Sciatic nerve (tissue), 2 donors: ENCODE data around the gene TAF3. TPM values are rescaled to one million over a fixed set of nuclear protein-coding genes. Genes with fewer than 3 reads are reported as not detected.

ENCODE experiments used
- ATAC-seq: fragments of 200-7000 bp; cut with Tn5 transposase; one replicate; pipeline ENCODE4 v1.9.1; 2020; ENCODE audit warnings: mild to moderate bottlenecking, moderate library complexity
- DNase-seq: peaks from one replicate; pipeline ENCODE4 v3.0.0-alpha.2; 2020; ENCODE audit warnings: low spot score
- intact Hi-C: fragments of 100-400 bp; cut with DNase I; formaldehyde crosslinking; loops from one replicate; pipeline ENCODE4 v1.14.2; 2022
- total RNA-seq: library from RNA; stranded (reverse); fragmentation: NEBNext Ultra II Directional; extraction: Animal tissue kit (Norgen Biotek cat#: 25700); gene quantifications from one replicate; pipeline ENCODE4 v1.2.1, GENCODE V29; 2021
- donor health status: DM: no; HTN: no; CAD: no.
- donor health status: DM: no; HTN: no; CAD: no.

The TAF3 gene
- total RNA-seq, 1 donor from 2014 or later: 13.7 TPM

DNA sequence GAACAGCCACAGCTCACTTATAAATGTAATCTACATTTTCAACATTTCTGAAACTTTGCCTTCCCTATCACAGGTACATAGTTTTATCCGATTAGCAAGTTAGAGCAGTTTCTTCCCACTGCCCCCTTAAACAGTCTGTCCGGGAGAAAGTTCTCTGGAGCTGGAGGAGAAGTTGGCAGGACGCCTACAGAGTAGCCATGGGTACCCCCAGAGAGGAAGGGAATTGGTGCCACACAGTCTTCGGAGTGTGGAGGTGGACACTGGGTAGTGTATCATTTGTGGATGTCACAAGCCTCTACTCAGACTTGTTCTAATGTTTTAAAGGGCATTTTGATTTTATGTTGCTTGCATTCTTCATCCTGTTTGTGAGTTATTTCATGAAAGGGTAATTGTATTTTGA lies 39.0 kb downstream of the TAF3 start:
- intact Hi-C loops: no loop called here
- no peak for ATAC-seq
- no peak for DNase-seq

DNA sequence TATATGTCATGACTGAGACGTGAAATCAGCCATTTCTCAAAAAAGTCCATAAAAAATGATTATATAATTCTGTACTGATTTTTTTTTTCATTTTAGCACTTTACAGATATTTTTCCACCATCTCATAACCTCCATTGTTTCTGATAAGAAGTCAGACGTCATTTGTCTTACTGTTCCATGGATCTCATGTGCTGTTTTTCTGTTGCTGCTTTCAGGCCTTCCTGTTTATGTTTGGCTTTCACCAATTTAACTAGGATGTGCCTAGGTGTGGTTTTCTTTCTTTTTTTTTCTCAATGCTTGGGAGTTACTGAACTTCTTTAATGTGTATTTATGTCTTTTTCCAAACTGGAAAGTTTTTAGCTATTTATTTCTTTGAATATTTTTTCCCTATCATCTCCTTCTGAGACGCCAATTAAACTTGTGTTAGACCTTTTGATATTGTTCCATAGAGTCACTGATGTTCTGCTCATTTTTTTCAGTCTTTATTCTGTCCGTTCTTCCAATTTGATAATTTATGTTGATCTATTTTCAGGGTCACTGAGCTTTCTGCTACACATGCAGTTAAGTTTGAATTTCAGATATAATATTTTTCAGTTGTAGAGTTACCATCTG lies 43.3 kb downstream of the TAF3 start:
- ATAC-seq: no peak
- DNase-seq: no peak
- intact Hi-C loops: no loop called here

DNA sequence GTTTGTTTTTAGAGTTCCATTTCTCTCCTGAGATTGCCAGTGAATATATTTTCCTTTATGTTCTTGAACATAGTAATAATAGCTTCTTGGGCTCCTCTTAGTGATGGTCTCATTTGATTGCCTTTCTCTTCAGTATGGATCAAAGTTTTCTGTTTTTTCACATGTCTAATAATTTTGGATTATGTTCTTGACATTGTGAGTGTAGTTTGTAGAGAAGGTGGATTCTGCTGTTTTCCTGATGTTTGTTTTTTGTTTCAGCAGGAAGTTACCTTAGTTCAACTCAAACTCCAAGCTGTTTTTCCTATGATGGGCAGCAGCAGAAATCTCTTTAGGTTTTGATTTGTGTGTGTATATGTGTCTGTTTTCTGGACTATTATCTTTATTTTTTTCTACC lies 43.8 kb downstream of the TAF3 start:
- intact Hi-C loops: no loop called here
- no peak for DNase-seq
- ATAC-seq: no peak

DNA sequence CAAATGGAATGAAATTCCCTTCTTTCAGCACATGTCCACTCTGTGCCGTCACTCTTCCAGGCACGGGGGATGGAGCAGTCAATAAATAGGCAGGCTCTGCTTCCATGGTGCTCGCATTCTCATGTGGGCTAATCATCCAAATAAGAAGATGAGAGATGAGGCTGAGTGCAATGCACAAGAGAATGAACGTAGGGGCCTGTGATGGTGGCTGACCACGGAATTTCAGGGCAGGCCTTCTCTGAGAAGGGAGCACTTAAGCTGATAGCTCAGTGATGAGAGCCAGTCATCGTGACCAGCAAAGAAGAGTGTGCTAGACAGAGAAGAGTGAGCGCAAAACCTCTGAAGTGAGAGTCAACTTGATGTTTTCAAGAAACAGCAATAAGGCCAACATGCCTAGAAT lies 47.9 kb downstream of the TAF3 start:
- no peak for ATAC-seq
- intact Hi-C loops: no loop called here

DNA sequence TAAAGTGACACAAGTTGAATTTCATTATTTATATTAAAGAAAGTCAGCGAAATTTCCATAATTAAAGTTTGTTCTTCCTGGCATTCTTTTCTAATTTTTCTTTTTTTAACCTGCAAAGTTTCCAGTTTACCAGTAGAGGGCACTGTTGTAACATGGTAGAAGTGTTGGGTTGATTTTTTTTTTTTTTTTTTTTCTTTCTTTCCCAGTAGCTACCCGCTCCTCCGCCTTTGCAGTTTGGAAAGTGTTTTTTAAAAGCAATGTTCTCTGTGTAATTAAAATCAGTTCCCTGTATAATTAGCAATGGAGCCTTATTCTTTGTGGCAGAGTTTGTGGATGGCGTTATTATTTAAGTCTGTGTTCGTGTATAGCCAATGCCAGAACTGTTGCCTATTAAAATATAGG lies 53.7 kb downstream of the TAF3 start:
- intact Hi-C loops: loop anchor here (5.0 kb wide), 1 partner anchor 1335 kb away; no protein-coding TSS in a partner anchor
- ATAC-seq: peak; percentile 32
- DNase-seq: no peak

More for the DNA sequence above, 47.9 kb downstream of the TAF3 start:
- no peak for DNase-seq

DNA sequence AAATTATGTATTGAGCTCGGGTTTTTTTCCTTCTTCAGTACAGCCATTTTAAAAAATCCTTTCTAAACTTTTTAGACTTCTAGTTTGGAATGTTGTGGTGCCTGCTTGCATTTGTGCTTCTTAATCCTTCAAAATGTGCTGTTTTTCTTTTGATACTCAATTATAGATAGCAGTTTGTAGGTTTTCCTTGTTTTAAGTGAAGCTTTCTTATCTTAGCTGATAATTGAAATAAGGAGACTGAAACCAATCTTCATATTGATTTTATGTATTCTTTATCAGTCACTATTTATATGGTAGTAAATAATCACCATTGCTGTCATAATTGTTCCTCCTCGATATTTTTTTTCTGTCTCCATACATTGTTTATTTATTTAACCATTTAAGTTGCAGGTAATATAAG lies 56.6 kb downstream of the TAF3 start:
- intact Hi-C loops: loop anchor here (5.0 kb wide), 1 partner anchor 1332 kb away; no protein-coding TSS in a partner anchor
- DNase-seq: no peak
- no peak for ATAC-seq

DNA sequence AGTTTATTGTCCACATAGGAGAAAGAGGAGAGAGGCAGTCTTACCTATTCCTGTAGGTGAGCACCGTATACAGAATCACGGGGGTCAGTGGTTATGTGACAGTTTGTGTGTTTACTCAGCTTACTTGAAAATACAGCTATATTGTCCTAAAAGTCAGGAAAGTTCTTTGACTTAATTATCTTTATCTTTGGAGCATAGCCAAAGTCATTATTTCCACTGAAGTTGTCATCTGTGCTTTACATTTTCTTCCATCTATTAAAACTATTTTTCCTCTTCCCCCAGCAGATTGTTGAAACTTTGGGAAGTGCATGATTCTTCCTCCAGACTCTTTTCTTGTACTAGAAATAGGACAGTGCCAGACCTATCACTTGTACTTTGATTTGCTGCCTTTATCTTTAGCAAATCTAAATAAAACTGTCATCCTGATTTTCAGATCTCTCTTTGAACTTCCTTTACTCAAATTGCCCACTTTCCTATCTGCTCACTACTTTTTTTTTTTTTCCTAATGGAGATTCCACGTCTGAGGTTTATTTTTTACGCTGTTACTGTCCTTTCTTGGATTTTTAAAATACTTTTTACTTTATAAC lies 58.3 kb downstream of the TAF3 start:
- no peak for ATAC-seq
- no peak for DNase-seq
- intact Hi-C loops: no loop called here

DNA sequence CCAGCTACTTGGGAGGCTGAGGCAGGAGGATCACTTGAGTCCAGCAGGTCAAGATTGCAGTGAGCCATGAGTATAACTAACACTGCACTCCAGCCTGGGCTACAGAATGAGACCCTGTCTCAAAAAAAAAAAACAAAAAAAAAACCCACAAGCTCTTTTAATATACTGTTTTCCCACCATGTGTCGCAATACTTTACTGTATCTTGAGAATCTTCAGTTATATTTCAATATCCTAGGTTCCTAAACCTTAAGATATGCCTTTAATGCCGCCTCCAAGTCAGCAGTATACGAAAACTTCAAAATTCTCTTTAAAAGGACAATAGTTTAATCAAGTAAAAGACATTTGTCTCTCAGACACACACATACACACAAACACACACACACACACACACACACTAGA lies 62.8 kb downstream of the TAF3 start:
- no peak for ATAC-seq
- no peak for DNase-seq
- intact Hi-C loops: no loop called here

DNA sequence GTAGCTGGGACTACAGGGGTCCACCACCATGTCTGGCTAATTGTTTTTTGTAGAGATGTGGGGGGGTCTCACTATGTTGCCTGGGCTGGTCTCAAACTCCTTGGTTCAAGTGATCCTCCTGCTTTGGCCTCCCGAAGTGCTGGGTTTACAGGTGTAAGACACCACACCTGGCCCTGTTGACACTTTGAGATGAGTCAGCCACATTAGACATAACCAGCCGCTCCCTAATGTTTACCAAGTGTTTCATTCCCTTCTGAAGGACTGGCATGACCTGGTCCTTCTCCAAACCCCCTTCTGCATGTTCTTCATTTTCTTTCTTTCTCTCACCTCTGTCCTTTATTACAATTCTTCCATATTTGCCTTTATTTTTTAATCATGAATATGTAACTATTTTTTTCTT lies 67.8 kb downstream of the TAF3 start:
- intact Hi-C loops: no loop called here
- DNase-seq (no peak), ATAC-seq (no peak)

DNA sequence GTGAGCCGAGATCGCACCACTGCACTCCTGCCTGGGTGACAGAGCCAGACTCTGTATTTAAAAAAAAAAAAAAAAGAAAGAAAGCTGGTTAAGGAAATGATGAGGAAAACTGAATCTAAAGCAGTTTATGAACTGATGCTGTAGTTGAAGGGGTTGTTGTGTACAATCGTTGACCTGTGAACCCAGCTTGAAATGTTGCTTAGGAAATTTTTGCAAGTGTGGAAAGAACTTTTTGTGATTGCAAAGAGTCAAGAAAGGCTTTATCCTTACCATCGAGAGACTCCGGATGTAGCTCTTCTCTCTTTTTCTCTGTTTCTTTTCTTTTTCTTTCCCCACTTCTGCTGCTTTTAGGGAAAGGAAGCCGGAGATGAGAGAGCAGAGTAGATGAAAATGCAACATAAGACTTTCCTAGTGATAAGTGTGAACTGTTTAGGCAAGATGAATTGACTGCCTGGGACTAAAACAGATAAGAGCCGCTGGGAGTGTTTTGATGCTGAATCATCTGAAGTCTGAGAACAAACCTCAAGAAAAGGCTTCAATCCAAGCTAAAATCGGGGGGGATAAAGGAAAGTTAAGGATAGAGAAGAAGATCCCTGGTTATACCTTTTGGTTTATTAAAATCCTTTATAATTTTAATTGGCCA lies 69.0 kb downstream of the TAF3 start:
- intact Hi-C loops: no loop called here
- ATAC-seq (no peak), DNase-seq (no peak)

DNA sequence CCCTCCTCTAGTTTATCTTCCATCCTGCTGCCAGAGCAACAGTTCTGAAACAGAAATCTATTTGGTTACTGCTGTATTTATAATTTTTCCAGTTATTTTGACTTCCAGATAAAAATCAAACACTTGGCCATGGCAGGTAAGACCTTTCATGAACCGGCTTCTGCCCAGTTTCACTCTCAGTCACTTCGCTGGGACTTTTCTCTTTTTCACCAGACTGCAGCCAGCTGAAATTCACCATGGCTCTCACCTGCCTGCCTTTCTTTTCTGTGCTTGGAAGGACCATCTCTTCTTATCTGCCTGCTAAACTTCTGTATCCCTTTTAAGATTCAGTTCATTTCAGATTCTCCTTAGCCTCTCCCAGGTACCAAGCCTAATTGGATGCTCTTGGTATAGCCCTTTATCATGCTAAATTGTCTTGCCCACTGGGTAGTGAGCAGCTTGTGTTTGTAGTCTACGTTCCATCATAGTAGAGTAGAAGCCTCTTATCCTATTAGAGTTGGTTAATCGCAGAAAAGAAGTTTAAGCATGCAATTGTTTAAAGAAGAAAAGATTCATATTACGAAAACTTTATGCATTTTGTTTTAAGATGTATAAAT lies 71.7 kb downstream of the TAF3 start:
- no peak for DNase-seq
- ATAC-seq: no peak
- intact Hi-C loops: no loop called here

DNA sequence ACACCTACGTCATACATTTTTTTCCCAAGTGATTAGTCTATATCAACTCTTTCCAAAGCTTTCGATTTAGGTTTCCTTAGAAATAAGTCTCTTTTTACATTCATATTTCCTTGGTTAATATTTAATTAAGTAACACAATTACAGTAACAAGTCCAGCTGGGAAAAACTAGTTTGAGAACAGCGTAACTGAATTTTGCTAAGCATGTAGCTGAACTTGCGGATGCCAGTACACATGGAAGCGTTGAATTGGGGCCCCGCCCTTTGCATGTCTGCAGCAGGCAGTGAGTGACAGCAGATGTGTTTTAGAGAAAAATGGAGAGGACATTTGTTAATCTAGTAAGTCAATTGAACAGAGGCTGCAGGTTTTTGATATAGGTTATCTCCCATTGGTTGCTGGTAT lies 72.5 kb downstream of the TAF3 start:
- intact Hi-C loops: no loop called here
- DNase-seq (no peak), ATAC-seq (no peak)

DNA sequence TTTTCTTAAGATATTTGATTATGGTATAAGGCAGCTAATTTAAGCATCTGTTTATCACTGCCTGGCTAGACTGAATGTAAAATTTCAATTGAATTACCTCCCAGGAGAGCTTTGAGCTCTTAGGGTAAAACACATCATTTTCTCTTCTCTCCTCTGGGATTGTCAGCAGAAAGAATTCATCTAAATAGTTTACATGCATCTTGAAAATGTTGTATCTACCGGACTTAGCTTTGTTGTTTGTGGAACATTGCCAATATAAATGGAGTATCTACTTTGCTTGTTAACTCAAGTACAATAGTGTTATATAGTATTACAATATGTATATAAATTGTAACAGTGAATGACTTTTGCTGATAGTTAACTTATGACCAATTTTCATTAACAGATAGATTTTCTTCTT lies 73.3 kb downstream of the TAF3 start:
- no peak for DNase-seq
- ATAC-seq: no peak
- intact Hi-C loops: no loop called here

DNA sequence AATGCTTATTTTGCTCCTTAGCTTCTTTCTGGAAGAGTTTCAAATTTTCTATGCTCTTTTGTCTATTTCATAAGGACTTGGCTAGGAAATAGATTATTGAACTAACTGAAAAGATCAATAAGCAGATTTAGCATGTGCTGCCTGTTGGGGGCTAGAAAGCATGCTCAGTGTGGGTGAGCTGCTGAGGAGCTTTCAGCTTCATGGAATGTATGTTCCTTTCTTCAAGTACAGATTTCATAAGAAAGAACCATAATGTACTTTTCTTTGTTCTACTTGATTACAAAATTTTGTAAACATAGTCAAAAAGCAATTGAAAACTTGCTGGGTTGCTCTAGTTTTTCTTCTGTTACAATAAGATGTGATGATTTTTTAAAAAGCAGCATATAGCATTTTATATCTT lies 73.8 kb downstream of the TAF3 start:
- intact Hi-C loops: no loop called here

DNA sequence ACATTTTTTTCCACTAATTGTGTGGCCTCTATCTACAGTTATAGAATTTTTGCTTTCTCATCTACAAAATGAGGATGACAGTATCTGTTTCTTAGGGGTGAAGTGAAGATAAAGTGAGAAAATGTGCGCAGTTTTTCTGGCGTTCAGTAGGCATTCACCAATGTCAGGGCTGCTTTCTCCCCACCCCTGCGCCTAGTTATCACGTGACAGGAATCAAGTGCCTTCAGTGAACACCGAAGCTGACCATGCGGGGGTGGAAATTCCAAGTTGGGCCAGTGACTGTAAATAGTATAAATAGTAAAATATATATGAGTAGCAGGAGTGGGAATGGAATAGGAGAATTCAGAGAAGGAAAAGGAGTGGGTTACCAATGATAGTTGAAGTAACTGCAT lies 77.4 kb downstream of the TAF3 start:
- ATAC-seq (no peak), DNase-seq (no peak)
- intact Hi-C loops: no loop called here

More for the DNA sequence above, 73.8 kb downstream of the TAF3 start:
- DNase-seq: no peak
- no peak for ATAC-seq

DNA sequence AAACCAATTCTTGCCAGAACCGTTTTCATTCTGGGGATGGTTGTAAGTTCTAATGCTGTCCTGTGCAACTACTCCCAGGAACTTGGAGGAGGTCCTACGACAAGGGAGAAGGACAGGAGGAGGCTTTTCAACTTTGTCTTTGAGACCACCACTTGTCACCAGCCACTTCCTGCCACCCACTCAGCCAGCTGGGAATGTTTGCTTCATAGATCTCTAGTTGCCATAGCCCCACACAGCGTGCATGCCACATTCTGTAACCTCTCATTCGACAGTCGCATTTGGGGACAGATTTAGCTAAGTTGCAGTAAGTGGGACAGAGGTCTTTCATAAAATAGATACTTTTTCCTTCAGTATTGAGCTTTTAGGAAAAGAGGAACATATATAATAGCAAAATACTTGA lies 78.0 kb downstream of the TAF3 start:
- DNase-seq (no peak), ATAC-seq (no peak)
- intact Hi-C loops: no loop called here

DNA sequence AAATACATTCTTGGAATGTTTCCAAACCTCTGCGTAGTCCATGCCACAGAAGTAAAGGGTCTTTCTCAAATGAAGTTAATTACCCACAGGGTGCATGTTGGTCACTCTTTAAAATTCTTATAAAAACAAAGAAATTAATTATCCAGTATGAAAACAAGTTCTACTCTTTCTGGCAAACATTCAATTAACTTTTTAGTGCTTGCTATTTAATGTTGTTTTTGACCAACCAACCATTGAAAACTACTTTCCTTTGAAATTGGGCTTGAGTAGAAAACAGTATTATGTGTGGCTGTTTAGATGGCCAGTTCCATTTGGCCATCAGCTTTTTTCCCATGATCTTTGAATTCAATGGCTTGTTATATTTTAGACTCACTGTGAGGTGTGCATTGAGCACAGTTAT lies 83.0 kb downstream of the TAF3 start:
- ATAC-seq: no peak
- intact Hi-C loops: no loop called here
- no peak for DNase-seq

DNA sequence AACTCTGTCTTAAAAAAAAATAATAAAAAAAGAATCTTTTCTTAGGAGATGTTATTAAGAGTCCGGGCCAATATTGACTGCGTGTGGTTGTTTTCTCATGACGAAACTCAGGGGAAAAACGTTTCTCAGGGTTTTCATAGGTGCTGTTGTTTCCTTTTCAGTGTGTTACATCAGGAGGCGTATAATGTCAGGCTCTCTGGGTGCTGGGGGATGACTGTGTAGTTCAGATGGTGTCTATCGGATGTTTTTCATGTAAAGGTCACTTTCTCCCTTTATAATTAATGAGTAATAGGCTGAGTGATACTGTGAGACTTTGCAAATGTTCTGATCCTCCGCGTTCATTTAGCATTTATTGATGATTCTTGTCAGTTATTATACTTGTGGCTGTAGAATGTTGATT lies 84.1 kb downstream of the TAF3 start:
- no peak for DNase-seq
- ATAC-seq: no peak
- intact Hi-C loops: no loop called here

DNA sequence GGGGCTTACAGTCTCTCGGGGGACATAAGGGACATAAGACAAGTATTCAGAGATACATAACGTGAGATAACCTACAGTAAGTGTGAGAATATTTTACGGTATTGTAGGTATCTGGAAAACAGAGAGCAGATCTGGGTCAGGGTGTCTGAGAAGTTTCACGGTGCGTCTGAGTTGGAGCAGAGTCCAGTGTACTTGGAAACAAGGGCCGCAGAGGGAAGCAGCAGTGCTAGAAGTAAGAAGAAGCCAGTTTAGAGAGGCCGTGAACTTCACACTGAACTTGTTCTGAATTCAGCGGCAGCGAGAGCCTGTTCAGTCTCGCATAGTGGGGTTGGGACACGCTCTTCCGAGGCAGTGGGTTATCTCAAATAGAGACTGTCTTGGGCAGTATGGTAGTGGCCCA lies 85.5 kb downstream of the TAF3 start:
- no peak for ATAC-seq

DNA sequence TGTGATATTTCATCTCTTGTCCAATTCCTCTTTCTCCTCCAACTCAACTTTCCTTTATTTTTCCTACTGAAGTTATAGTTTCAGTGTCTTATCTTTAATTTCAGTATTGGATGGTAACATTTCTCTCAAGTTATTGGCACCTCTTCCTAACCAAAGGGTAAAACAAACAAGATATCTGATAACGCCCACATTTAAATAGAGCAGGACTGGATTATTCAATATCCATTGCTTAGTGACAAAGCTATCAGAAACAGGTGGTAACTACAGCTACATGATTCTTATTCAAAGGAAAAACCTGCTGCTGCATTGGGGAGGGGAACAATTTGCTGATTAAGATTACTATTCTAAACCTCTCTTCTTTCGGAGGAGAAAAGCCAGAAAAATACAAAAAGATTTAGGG lies 87.8 kb downstream of the TAF3 start:
- no peak for ATAC-seq
- DNase-seq: no peak
- intact Hi-C loops: no loop called here

More for the DNA sequence above, 85.5 kb downstream of the TAF3 start:
- no peak for DNase-seq
- intact Hi-C loops: no loop called here
